SK-N-SH (cell line): ENCODE measurements around the gene CFAP43. TPM values are rescaled to one million over a fixed set of nuclear protein-coding genes. Genes with fewer than 3 reads are reported as not detected.

Experiments used
- CTCF ChIA-PET: fragments of 300-600, 350-600 bp; formaldehyde crosslinking; extraction: SDS; loops from one replicate; lab custom pipeline; 2021; lab: Yijun Ruan, JAX
- POLR2A ChIA-PET: fragments of 350-600 bp; sonication (Branson Sonifier 250); formaldehyde crosslinking; extraction: SDS; loops from one replicate; lab custom pipeline; 2020; ENCODE audit warnings: antibody characterized with exemption, inconsistent platforms; lab: Yijun Ruan, JAX
- DNase-seq: peaks from one replicate; pipeline ENCODE4 v3.0.0; 2012
- H2AFZ ChIP-seq: fragments of 200-600 bp; sonication (generic); 2 replicates; pipeline ENCODE4 v1.8.1; 2016; ENCODE audit warnings: antibody characterized with exemption, mild to moderate bottlenecking, low read depth
- H3F3A ChIP-seq: fragments of 200-600 bp; sonication (generic); replicated peaks from 2 replicates; pipeline ENCODE3; 2016; ENCODE audit warnings: antibody characterized with exemption, mild to moderate bottlenecking; ENCODE audit not compliant: insufficient read depth
- H3K27ac ChIP-seq, 2 experiments: fragments of 200-500 bp in 1 of 2; fragments of 200-600 bp in 1 of 2; sonication (Bioruptor generic) in 1 of 2; sonication (generic), shearing (Covaris generic) in 1 of 2; 2 replicates each; pipeline versions ENCODE4 v1.5.1 to v1.6.1; 2014 to 2016; ENCODE audit warnings: low read depth in 2 of 2, inconsistent platforms in 1 of 2, low read length in 1 of 2, mild to moderate bottlenecking in 1 of 2, mixed read lengths in 1 of 2
- H3K27me3 ChIP-seq: fragments of 200-600 bp; sonication (generic), shearing (Covaris generic); 2 replicates; pipeline ENCODE4 v1.6.1; 2016; ENCODE audit warnings: mixed run types; ENCODE audit not compliant: insufficient read depth
- H3K36me3 ChIP-seq, 2 experiments: fragments of 200-500 bp in 1 of 2; fragments of 200-600 bp in 1 of 2; sonication (Bioruptor generic) in 1 of 2; sonication (generic) in 1 of 2; replicated peaks in 1 of 2; 2 replicates each; pipeline versions ENCODE3 to v1.5.1; 2014 to 2016; ENCODE audit warnings: low read length in 1 of 2, mild to moderate bottlenecking in 1 of 2; ENCODE audit not compliant: insufficient read depth in 2 of 2, control insufficient read depth in 1 of 2
- H3K4me1 ChIP-seq, 2 experiments: fragments of 200-500 bp in 1 of 2; fragments of 200-600 bp in 1 of 2; sonication (Bioruptor generic) in 1 of 2; sonication (generic), shearing (Covaris generic) in 1 of 2; 2 replicates each; pipeline versions ENCODE4 v1.5.1 to v1.6.1; 2014 to 2016; ENCODE audit warnings: low read depth in 1 of 2, low read length in 1 of 2, mixed run types in 1 of 2; ENCODE audit not compliant: insufficient read depth in 2 of 2, control insufficient read depth in 1 of 2
- H3K4me2 ChIP-seq: fragments of 200-600 bp; sonication (generic), shearing (Covaris generic); 2 replicates; pipeline ENCODE4 v1.6.1; 2017; ENCODE audit warnings: mixed run types
- H3K4me3 ChIP-seq, 2 experiments: fragments of 200-500 bp in 1 of 2; fragments of 200-600 bp in 1 of 2; sonication (Bioruptor generic) in 1 of 2; sonication (generic), shearing (Covaris generic) in 1 of 2; 2 replicates each; pipeline versions ENCODE4 v1.5.1 to v1.8.1; 2014 to 2016; ENCODE audit warnings: low read depth in 2 of 2, inconsistent platforms in 1 of 2, low read length in 1 of 2, mild to moderate bottlenecking in 1 of 2, mixed read lengths in 1 of 2, moderate library complexity in 1 of 2
- H3K79me2 ChIP-seq: fragments of 200-600 bp; sonication (generic); 2 replicates; pipeline ENCODE4 v1.8.1; 2017; ENCODE audit warnings: mild to moderate bottlenecking; ENCODE audit not compliant: insufficient read depth
- H3K9ac ChIP-seq: fragments of 200-600 bp; sonication (generic); 2 replicates; pipeline ENCODE4 v1.6.1; 2017; ENCODE audit warnings: mixed run types
- H3K9me2 ChIP-seq: fragments of 200-600 bp; sonication (generic); 2 replicates; pipeline ENCODE4 v1.6.1; 2017; ENCODE audit warnings: mixed run types
- H3K9me3 ChIP-seq: fragments of 200-600 bp; sonication (generic); 2 replicates; pipeline ENCODE4 v1.6.1; 2017; ENCODE audit warnings: mixed run types, mild to moderate bottlenecking, moderate library complexity
- H4K20me1 ChIP-seq: fragments of 200-600 bp; sonication (generic); 2 replicates; pipeline ENCODE4 v1.6.1; 2017; ENCODE audit warnings: mild to moderate bottlenecking, mixed run types; ENCODE audit not compliant: insufficient read depth
- EZH2phosphoT487 ChIP-seq: fragments of 200-600 bp; sonication (generic); IDR thresholded peaks from 2 replicates; pipeline ENCODE4 v1.6.1; 2017; ENCODE audit warnings: low read depth, mixed run types, mild to moderate bottlenecking, antibody characterized with exemption, moderate library complexity, borderline replicate concordance
- FOXJ3 ChIP-seq: sonication (generic); formaldehyde crosslinking; IDR thresholded peaks from 2 replicates; pipeline ENCODE4 v1.5.1; 2020; ENCODE audit warnings: mild to moderate bottlenecking, missing genetic modification reagents
- FOXM1 ChIP-seq: IDR thresholded peaks from 2 replicates; pipeline ENCODE4 v1.4.0; 2012; ENCODE audit warnings: low read depth, mild to moderate bottlenecking
- GABPA ChIP-seq: IDR thresholded peaks from 2 replicates; pipeline ENCODE4 v1.4.0; 2012; ENCODE audit warnings: low read depth, mild to moderate bottlenecking
- MEF2A ChIP-seq: IDR thresholded peaks from 2 replicates; pipeline ENCODE4 v1.4.0; 2012; ENCODE audit warnings: low read depth, borderline replicate concordance
- NFIC ChIP-seq: IDR thresholded peaks from 2 replicates; pipeline ENCODE4 v1.4.0; 2012; ENCODE audit warnings: borderline replicate concordance
- POLR2AphosphoS5 ChIP-seq: IDR thresholded peaks from 2 replicates; pipeline ENCODE4 v1.6.1; 2012; ENCODE audit warnings: low read depth, low read length
- RAD21 ChIP-seq: IDR thresholded peaks from 2 replicates; pipeline ENCODE4 v1.6.1; 2012; ENCODE audit warnings: mild to moderate bottlenecking, low read length
- RFX5 ChIP-seq: IDR thresholded peaks from 2 replicates; pipeline ENCODE4 v1.6.1; 2012; ENCODE audit warnings: mild to moderate bottlenecking, improper control_type of control experiment, low read length
- SIN3A ChIP-seq: IDR thresholded peaks from 2 replicates; pipeline ENCODE4 v1.6.1; 2012; ENCODE audit warnings: low read depth, mild to moderate bottlenecking, low read length, moderate library complexity, borderline replicate concordance
- SMC3 ChIP-seq: IDR thresholded peaks from 2 replicates; pipeline ENCODE4 v1.6.1; 2012; ENCODE audit warnings: low read depth, low read length, improper control_type of control experiment
- TEAD4 ChIP-seq: IDR thresholded peaks from 2 replicates; pipeline ENCODE4 v1.4.0; 2012; ENCODE audit warnings: mild to moderate bottlenecking, borderline replicate concordance; ENCODE audit not compliant: insufficient read depth
- WGBS: methylation state at CpG from one replicate; pipeline ENCODE4 v1.1.6; 2017; ENCODE audit warnings: low lambda C conversion rate; 5-methylcytosine and 5-hydroxymethylcytosine counted together
- polyA plus RNA-seq, 3 experiments: library from polyadenylated mRNA; depleted of rRNA; stranded (reverse); fragments of >200 nt; gene quantifications; 2 replicates each; pipeline ENCODE4 v1.2.3, GENCODE V29; 2012
- TF ChIP-seq, protein P1 (sequence below): fragments of 150-350 bp; IDR thresholded peaks from 2 replicates; pipeline ENCODE4 v1.6.1; 2016; ENCODE audit warnings: mild to moderate bottlenecking, low read depth, low read length
- TF ChIP-seq, protein P2 (sequence below): IDR thresholded peaks from 2 replicates; pipeline ENCODE4 v1.4.0; 2012; ENCODE audit warnings: low read depth, borderline replicate concordance
- TF ChIP-seq, protein P3 (sequence below): IDR thresholded peaks from 2 replicates; pipeline ENCODE4 v1.6.1; 2012; ENCODE audit warnings: mild to moderate bottlenecking, low read depth, low read length, moderate library complexity
- TF ChIP-seq, protein P4 (sequence below): IDR thresholded peaks from 2 replicates; pipeline ENCODE4; 2012
- TF ChIP-seq, protein P5 (sequence below): IDR thresholded peaks from 2 replicates; pipeline ENCODE4 v1.4.0; 2012; ENCODE audit warnings: low read depth
- TF ChIP-seq, protein P6 (sequence below): fragments of 150-350 bp; IDR thresholded peaks from 2 replicates; pipeline ENCODE4 v1.6.1; 2017; ENCODE audit warnings: antibody characterized with exemption, low read length, low read depth, borderline replicate concordance
- TF ChIP-seq, protein P7 (sequence below): IDR thresholded peaks from 2 replicates; pipeline ENCODE4 v1.4.0; 2012; ENCODE audit warnings: low read depth, borderline replicate concordance

The CFAP43 gene
- polyA plus RNA-seq, 1 of the 3 experiments (the other 2 are of a cell fraction): 0.35 TPM

DNA sequence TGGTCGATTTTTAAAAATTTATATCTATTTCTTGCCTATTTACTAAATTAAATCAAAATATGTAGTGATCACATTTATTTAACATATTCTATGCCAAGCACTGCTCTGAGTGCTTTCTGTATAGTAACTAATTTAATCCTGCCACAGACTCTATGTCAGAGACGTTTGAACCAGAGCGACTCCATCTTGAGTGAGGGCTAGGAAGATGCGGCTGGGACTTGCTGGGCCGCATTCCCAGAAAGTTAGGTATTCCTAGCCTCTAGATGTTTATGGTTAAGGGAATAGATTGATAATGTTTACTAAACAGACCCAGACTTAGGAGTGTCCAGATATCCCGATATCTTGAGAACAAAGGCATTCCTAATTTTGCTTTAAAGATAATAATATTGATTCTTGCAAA, 19.3 kb upstream of the CFAP43 start:
- 89% methylated on average over 6 of the region's 6 CpGs for WGBS
- POLR2A ChIA-PET: no interaction called here
- no peaks in the 10 kb centered on the region for H3K9me3 ChIP-seq

More for the DNA sequence above, 19.3 kb upstream of the CFAP43 start:
- CTCF ChIA-PET: no interaction called here
- H3K27ac ChIP-seq: no peak overlapping the region
- no peaks in the 10 kb centered on the region for H3K36me3 ChIP-seq
- H3K27me3 ChIP-seq: no peaks in the 10 kb centered on the region
- H2AFZ ChIP-seq: no peak overlapping the region
- no peak overlapping the region for H3K4me2 ChIP-seq
- H3K79me2 ChIP-seq: peaks cover 24% of the 10 kb centered on the region
- TF ChIP-seq, protein P1, sequence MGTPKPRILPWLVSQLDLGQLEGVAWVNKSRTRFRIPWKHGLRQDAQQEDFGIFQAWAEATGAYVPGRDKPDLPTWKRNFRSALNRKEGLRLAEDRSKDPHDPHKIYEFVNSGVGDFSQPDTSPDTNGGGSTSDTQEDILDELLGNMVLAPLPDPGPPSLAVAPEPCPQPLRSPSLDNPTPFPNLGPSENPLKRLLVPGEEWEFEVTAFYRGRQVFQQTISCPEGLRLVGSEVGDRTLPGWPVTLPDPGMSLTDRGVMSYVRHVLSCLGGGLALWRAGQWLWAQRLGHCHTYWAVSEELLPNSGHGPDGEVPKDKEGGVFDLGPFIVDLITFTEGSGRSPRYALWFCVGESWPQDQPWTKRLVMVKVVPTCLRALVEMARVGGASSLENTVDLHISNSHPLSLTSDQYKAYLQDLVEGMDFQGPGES: no peak
- TF ChIP-seq SIN3A (no peak), RAD21 (no peak), FOXM1 (no peak), MEF2A (no peak), GABPA (no peak), RFX5 (no peak), SMC3 (no peak), FOXJ3 (CRISPR knock-in tag) (no peak), TEAD4 (no peak), POLR2AphosphoS5 (no peak), NFIC (no peak), EZH2phosphoT487 (no peak)
- TF ChIP-seq, protein P2, sequence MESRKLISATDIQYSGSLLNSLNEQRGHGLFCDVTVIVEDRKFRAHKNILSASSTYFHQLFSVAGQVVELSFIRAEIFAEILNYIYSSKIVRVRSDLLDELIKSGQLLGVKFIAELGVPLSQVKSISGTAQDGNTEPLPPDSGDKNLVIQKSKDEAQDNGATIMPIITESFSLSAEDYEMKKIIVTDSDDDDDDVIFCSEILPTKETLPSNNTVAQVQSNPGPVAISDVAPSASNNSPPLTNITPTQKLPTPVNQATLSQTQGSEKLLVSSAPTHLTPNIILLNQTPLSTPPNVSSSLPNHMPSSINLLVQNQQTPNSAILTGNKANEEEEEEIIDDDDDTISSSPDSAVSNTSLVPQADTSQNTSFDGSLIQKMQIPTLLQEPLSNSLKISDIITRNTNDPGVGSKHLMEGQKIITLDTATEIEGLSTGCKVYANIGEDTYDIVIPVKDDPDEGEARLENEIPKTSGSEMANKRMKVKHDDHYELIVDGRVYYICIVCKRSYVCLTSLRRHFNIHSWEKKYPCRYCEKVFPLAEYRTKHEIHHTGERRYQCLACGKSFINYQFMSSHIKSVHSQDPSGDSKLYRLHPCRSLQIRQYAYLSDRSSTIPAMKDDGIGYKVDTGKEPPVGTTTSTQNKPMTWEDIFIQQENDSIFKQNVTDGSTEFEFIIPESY: no peak
- TF ChIP-seq, protein P3, sequence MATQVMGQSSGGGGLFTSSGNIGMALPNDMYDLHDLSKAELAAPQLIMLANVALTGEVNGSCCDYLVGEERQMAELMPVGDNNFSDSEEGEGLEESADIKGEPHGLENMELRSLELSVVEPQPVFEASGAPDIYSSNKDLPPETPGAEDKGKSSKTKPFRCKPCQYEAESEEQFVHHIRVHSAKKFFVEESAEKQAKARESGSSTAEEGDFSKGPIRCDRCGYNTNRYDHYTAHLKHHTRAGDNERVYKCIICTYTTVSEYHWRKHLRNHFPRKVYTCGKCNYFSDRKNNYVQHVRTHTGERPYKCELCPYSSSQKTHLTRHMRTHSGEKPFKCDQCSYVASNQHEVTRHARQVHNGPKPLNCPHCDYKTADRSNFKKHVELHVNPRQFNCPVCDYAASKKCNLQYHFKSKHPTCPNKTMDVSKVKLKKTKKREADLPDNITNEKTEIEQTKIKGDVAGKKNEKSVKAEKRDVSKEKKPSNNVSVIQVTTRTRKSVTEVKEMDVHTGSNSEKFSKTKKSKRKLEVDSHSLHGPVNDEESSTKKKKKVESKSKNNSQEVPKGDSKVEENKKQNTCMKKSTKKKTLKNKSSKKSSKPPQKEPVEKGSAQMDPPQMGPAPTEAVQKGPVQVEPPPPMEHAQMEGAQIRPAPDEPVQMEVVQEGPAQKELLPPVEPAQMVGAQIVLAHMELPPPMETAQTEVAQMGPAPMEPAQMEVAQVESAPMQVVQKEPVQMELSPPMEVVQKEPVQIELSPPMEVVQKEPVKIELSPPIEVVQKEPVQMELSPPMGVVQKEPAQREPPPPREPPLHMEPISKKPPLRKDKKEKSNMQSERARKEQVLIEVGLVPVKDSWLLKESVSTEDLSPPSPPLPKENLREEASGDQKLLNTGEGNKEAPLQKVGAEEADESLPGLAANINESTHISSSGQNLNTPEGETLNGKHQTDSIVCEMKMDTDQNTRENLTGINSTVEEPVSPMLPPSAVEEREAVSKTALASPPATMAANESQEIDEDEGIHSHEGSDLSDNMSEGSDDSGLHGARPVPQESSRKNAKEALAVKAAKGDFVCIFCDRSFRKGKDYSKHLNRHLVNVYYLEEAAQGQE: no peak
- TF ChIP-seq, protein P4, sequence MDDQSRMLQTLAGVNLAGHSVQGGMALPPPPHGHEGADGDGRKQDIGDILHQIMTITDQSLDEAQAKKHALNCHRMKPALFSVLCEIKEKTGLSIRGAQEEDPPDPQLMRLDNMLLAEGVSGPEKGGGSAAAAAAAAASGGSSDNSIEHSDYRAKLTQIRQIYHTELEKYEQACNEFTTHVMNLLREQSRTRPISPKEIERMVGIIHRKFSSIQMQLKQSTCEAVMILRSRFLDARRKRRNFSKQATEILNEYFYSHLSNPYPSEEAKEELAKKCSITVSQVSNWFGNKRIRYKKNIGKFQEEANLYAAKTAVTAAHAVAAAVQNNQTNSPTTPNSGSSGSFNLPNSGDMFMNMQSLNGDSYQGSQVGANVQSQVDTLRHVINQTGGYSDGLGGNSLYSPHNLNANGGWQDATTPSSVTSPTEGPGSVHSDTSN: no peak
- TF ChIP-seq, protein P5, sequence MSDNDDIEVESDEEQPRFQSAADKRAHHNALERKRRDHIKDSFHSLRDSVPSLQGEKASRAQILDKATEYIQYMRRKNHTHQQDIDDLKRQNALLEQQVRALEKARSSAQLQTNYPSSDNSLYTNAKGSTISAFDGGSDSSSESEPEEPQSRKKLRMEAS: no peak
- TF ChIP-seq, protein P6, sequence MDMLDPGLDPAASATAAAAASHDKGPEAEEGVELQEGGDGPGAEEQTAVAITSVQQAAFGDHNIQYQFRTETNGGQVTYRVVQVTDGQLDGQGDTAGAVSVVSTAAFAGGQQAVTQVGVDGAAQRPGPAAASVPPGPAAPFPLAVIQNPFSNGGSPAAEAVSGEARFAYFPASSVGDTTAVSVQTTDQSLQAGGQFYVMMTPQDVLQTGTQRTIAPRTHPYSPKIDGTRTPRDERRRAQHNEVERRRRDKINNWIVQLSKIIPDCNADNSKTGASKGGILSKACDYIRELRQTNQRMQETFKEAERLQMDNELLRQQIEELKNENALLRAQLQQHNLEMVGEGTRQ: no peak
- TF ChIP-seq, protein P7, sequence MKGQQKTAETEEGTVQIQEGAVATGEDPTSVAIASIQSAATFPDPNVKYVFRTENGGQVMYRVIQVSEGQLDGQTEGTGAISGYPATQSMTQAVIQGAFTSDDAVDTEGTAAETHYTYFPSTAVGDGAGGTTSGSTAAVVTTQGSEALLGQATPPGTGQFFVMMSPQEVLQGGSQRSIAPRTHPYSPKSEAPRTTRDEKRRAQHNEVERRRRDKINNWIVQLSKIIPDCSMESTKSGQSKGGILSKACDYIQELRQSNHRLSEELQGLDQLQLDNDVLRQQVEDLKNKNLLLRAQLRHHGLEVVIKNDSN: no peak
- H3K4me3 ChIP-seq: no peak overlapping the region
- peaks cover 2% of the 10 kb centered on the region; the same call in 1 of the 2 replicates for H4K20me1 ChIP-seq
- no peak for DNase-seq
- peaks cover 17% of the 10 kb centered on the region for H3F3A ChIP-seq
- H3K4me1 ChIP-seq: peaks cover 6 to 8% of the 10 kb centered on the region in 2 experiments; a peak in 3 of 4 replicates
- no peaks in the 10 kb centered on the region for H3K9me2 ChIP-seq
- H3K9ac ChIP-seq: no peak overlapping the region
